ENCODE measurements around the gene SLC5A11. TPM values are rescaled to one million over a fixed set of nuclear protein-coding genes. Genes with fewer than 3 reads are reported as not detected.

SLC5A11 gene
- total and polyA plus RNA-seq, 3 donors from 2014 or later, result 0.39 to 1.3 (median 0.78) TPM

- H3K27me3 ChIP-seq, result no peaks in the 10 kb centered on the region
- H3K4me3 ChIP-seq, result no peak overlapping the region
- DNase-seq, result no peak
- no peak overlapping the region for H3K27ac ChIP-seq
- TF ChIP-seq POLR2A (IDR thresholded peaks at IDR 0.05) (no peak), CTCF (IDR thresholded peaks at IDR 0.05) (no peak)
- H3K4me1 ChIP-seq, result peaks cover 33% of the 10 kb centered on the region
- H3K9me3 ChIP-seq, result no peaks in the 10 kb centered on the region
- intact Hi-C loops (cut with DNase I; ENCODE audit: low total_unique reads), result no loop called here
- WGBS, 2 donors, result 89 to 92% methylated on average over 10 of the region's 10 CpGs
- H3K36me3 ChIP-seq (ENCODE audit: low read depth, missing control alignments), result no peaks in the 10 kb centered on the region
Measured at GRCh38 chr16:24825696-24826095, 20.1 kb upstream of the SLC5A11 start.

GRCh38 chr16:24826096-24826690 lies 19.6 kb upstream of the SLC5A11 start:
- Histone ChIP-seq H3K27ac (no peak overlapping the region), H3K4me1 (peaks cover 32% of the 10 kb centered on the region), H3K36me3 (ENCODE audit: low read depth, missing control alignments) (no peaks in the 10 kb centered on the region), H3K27me3 (no peaks in the 10 kb centered on the region), H3K4me3 (no peak overlapping the region), H3K9me3 (no peaks in the 10 kb centered on the region)
- WGBS, 2 donors, result 86 to 90% methylated on average over 12 of the region's 12 CpGs
- DNase-seq, result no peak
- TF ChIP-seq POLR2A (IDR thresholded peaks at IDR 0.05), result no peak
- TF ChIP-seq CTCF (IDR thresholded peaks at IDR 0.05), result no peak
- intact Hi-C loops (cut with DNase I; ENCODE audit: low total_unique reads), result no loop called here

DNA sequence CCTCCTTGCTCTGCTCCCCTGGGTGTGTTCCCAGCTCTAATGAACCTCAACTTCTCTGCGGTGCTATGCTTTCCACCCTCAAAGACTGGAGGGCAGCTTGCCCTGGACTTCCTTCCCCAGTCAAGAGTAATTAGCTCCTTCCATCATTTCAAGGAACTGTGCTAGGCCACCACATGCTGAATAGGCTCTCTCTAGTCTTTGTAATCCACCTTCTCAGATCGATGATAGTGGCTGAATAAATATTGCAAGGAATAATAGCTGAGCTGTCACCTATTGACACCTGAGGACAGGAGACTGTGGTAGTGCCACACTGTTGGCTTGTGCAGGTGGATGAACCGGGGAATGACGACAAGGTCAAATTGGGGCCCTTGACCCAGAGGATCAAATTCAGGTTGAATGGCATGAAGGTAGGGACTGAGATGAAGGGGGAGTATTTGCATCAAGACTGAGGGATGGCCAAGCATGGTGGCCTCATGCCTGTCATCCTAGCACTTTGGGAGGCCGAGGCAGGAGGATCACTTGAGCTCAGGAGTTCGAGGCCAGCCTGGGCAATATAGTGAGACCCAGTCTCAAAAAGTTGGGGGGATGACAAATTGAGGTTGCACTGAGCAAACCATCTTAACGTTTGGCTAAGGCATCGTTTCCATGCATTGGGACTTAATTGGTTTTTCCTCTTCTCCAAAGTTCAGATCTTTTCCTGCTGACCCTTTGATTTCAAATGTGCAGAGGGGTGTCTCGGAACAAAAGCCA lies 18.8 kb upstream of the SLC5A11 start:
- no peaks in the 10 kb centered on the region for H3K9me3 ChIP-seq
- intact Hi-C loops (cut with DNase I; ENCODE audit: low total_unique reads), result no loop called here
- TF ChIP-seq POLR2A (IDR thresholded peaks at IDR 0.05) (no peak), CTCF (IDR thresholded peaks at IDR 0.05) (no peak)
- WGBS, 2 donors, result 93 to 96% methylated on average over 9 of the region's 9 CpGs
- peaks cover 25% of the 10 kb centered on the region for H3K4me1 ChIP-seq
- DNase-seq, result no peak
- H3K36me3 ChIP-seq (ENCODE audit: low read depth, missing control alignments), result no peaks in the 10 kb centered on the region
- no peak overlapping the region for H3K4me3 ChIP-seq
- no peaks in the 10 kb centered on the region for H3K27me3 ChIP-seq
- no peak overlapping the region for H3K27ac ChIP-seq

GRCh38 chr16:24829153-24829552 lies 16.6 kb upstream of the SLC5A11 start:
- no peaks in the 10 kb centered on the region for H3K36me3 ChIP-seq (ENCODE audit: low read depth, missing control alignments)
- no peaks in the 10 kb centered on the region for H3K9me3 ChIP-seq
- intact Hi-C loops (cut with DNase I; ENCODE audit: low total_unique reads), result no loop called here
- WGBS, 2 donors, result 44 to 53% methylated on average over 5 of the region's 5 CpGs
- H3K4me3 ChIP-seq, result no peak overlapping the region
- TF ChIP-seq POLR2A (IDR thresholded peaks at IDR 0.05) (no peak), CTCF (IDR thresholded peaks at IDR 0.05) (no peak)
- H3K27ac ChIP-seq, result no peak overlapping the region
- H3K4me1 ChIP-seq, result peaks cover 14% of the 10 kb centered on the region
- no peak for DNase-seq
- H3K27me3 ChIP-seq, result no peaks in the 10 kb centered on the region

Data from testis (tissue), 3 donors.